Esophagus muscularis mucosa (tissue), 4 donors: ENCODE results near the gene IFI27L2. TPM values are rescaled to one million over a fixed set of nuclear protein-coding genes. Genes with fewer than 3 reads are reported as not detected.
A peak's percentile ranks its signal among the peaks of the same experiment; 100 is the strongest.

Experiments
- DNase-seq: peaks from one replicate; pipeline ENCODE4 v3.0.0-alpha.2; 2017; ENCODE audit errors: extremely low spot score
- H3K27ac ChIP-seq, 4 donors: fragments of 200-600 bp; sonication (generic); replicated peaks in 1 of 4; 1 replicate in 3 of 4; 2 replicates in 1 of 4; pipeline ENCODE4 v1.5.1; 2016 to 2019; ENCODE audit warnings: mild to moderate bottlenecking in 1 of 4
- H3K27me3 ChIP-seq, 4 donors: fragments of 200-600 bp; sonication (generic); one replicate each; pipeline versions ENCODE4 v1.5.1 to v1.6.0; 2016 to 2019
- H3K36me3 ChIP-seq, 4 donors: fragments of 200-600 bp; sonication (generic); one replicate each; pipeline ENCODE4 v1.5.1; 2016 to 2019
- H3K4me1 ChIP-seq, 4 donors: fragments of 200-600 bp; sonication (generic); one replicate each; pipeline ENCODE4 v1.5.1; 2016 to 2019
- H3K4me3 ChIP-seq, 4 donors: fragments of 200-600 bp; sonication (generic); 1 replicate in 2 of 4; 2 replicates in 2 of 4; pipeline ENCODE4 v1.5.1; 2016 to 2019; ENCODE audit warnings: mild to moderate bottlenecking in 4 of 4, moderate library complexity in 1 of 4
- H3K9me3 ChIP-seq, 4 donors: fragments of 200-600 bp; sonication (generic); 1 replicate in 3 of 4; 2 replicates in 1 of 4; pipeline ENCODE4 v1.5.1; 2016 to 2019
- EP300 ChIP-seq: sonication (generic); formaldehyde crosslinking; IDR thresholded peaks from one replicate; pipeline ENCODE4 v1.6.1; 2017; ENCODE audit warnings: antibody characterized with exemption
- POLR2A ChIP-seq: fragments of 450-650 bp; IDR thresholded peaks from one replicate; pipeline ENCODE4 v1.6.1; 2017; ENCODE audit warnings: antibody characterized with exemption, moderate library complexity, mild to moderate bottlenecking, low read depth
- POLR2AphosphoS5 ChIP-seq, 2 donors: sonication (generic); formaldehyde crosslinking; IDR thresholded peaks; one replicate each; pipeline ENCODE4 v1.6.1; 2017; ENCODE audit warnings: antibody characterized with exemption in 2 of 2
- WGBS: methylation state at CpG from one replicate; pipeline ENCODE4 v1.1.5; 2018; 5-methylcytosine and 5-hydroxymethylcytosine counted together
- intact Hi-C: fragments of 100-400 bp; cut with DNase I; formaldehyde crosslinking; loops from one replicate; pipeline ENCODE4 v1.15.1; 2023
- total RNA-seq, 4 donors: library from RNA; depleted of rRNA; stranded (reverse); fragments of >200 nt; gene quantifications; one replicate each; pipeline versions ENCODE4 v1.1.0 to v1.2.1, GENCODE V29; 2016
- TF ChIP-seq, protein P1 (sequence below), 3 experiments: fragments of 200-600 bp in 2 of 3; fragments of 450-650 bp in 1 of 3; sonication (generic) in 2 of 3; IDR thresholded peaks; one replicate each; pipeline ENCODE4 v1.5.1; 2017 to 2019; ENCODE audit warnings: antibody characterized with exemption in 3 of 3, mild to moderate bottlenecking in 2 of 3, moderate library complexity in 1 of 3

The IFI27L2 gene
- total RNA-seq, 4 donors from 2014 or later: 38.8 to 83.9 (median 64.7) TPM

DNA sequence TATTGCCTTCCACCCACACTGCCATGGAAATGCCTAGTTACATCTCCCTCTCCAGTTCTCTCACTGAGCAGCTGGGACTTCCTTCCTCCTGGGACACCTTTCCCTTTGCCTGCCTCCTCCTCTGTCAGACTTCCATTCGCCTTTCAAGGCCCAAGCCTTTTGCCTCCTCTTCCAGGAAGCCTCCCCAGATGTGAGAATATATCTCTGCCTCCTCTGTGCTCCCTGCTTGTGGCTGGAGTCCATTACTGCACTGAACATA, 3.1 kb downstream of the IFI27L2 start:
- WGBS: 89% methylated on average over 1 of the region's 1 CpG
- no peak overlapping the region for H3K4me3 ChIP-seq
- H3K4me1 ChIP-seq: peaks cover 5 to 22% (median 21%) of the 10 kb centered on the region in 4 donors
- DNase-seq: peak; percentile 68
- no peak overlapping the region for H3K27ac ChIP-seq
- intact Hi-C loops: loop anchor here (5.0 kb wide), 1 partner anchor 44 kb away; the partner anchor contains the start of genes DDX24 and IFI27L1
- peaks cover 0 to 10% (median 7%) of the 10 kb centered on the region in 4 donors for H3K36me3 ChIP-seq
- H3K27me3 ChIP-seq: no peaks in the 10 kb centered on the region
- peaks cover 0 to under 1% (median 0%) of the 10 kb centered on the region in 4 donors for H3K9me3 ChIP-seq
- no peak for TF ChIP-seq EP300
- TF ChIP-seq, protein P1, sequence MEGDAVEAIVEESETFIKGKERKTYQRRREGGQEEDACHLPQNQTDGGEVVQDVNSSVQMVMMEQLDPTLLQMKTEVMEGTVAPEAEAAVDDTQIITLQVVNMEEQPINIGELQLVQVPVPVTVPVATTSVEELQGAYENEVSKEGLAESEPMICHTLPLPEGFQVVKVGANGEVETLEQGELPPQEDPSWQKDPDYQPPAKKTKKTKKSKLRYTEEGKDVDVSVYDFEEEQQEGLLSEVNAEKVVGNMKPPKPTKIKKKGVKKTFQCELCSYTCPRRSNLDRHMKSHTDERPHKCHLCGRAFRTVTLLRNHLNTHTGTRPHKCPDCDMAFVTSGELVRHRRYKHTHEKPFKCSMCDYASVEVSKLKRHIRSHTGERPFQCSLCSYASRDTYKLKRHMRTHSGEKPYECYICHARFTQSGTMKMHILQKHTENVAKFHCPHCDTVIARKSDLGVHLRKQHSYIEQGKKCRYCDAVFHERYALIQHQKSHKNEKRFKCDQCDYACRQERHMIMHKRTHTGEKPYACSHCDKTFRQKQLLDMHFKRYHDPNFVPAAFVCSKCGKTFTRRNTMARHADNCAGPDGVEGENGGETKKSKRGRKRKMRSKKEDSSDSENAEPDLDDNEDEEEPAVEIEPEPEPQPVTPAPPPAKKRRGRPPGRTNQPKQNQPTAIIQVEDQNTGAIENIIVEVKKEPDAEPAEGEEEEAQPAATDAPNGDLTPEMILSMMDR (IDR thresholded peaks at IDR 0.05): no peak
- TF ChIP-seq POLR2A: no peak
- TF ChIP-seq POLR2AphosphoS5 (IDR thresholded peaks at IDR 0.05): no peak

DNA sequence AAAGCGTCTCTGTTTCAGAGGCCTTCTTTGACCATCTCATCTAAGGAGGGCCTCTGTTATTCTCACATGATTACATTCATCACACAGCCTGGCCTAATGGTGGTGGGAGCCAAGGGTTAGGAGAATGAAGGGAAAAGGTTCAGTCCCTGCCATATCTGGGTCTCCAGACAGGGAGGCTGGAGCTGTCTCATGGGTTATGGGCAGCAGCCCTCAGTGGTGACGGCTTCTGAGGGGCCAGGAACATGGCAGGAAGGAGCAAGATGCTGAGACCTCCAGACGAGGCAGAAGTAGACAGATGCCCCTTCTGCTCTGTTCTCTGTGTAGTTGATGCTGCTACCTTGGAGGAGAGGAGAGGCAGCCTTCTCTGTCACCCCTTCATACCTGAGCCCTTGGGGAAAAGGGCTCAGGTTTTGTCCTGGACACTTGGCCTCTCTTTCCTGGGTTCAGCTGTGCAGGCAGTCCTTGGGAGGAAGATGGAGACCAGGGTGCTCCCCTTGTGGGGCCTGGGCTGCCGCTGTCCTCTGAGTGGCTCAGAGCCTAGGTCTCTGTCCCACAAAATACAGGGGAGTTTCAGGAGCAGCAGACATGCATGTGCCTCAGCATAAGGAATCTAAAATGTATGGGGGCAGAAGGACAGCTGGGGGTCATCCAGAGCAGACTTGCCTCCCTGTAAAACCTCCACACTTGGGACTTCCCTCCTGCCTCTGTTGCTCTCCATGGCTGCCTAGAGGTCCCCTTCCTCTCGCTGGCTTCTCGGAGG, 3.6 kb downstream of the IFI27L2 start:
- intact Hi-C loops: loop anchor here (5.0 kb wide), 1 partner anchor 44 kb away; the partner anchor contains the start of genes DDX24 and IFI27L1
- 94% methylated on average over 5 of the region's 6 CpGs for WGBS
- Histone ChIP-seq H3K27me3 (no peaks in the 10 kb centered on the region), H3K4me3 (no peak overlapping the region), H3K27ac (no peak overlapping the region), H3K4me1 (peaks cover 5 to 22% (median 21%) of the 10 kb centered on the region in 4 donors), H3K36me3 (peaks cover 0 to 10% (median 7%) of the 10 kb centered on the region in 4 donors), H3K9me3 (peaks cover 0 to 5% (median 3%) of the 10 kb centered on the region in 4 donors)
- DNase-seq: peak; percentile 89
- TF ChIP-seq POLR2A (no peak), POLR2AphosphoS5 (IDR thresholded peaks at IDR 0.05) (no peak), EP300 (no peak)
- TF ChIP-seq, protein P1 (IDR thresholded peaks at IDR 0.05): no peak

DNA sequence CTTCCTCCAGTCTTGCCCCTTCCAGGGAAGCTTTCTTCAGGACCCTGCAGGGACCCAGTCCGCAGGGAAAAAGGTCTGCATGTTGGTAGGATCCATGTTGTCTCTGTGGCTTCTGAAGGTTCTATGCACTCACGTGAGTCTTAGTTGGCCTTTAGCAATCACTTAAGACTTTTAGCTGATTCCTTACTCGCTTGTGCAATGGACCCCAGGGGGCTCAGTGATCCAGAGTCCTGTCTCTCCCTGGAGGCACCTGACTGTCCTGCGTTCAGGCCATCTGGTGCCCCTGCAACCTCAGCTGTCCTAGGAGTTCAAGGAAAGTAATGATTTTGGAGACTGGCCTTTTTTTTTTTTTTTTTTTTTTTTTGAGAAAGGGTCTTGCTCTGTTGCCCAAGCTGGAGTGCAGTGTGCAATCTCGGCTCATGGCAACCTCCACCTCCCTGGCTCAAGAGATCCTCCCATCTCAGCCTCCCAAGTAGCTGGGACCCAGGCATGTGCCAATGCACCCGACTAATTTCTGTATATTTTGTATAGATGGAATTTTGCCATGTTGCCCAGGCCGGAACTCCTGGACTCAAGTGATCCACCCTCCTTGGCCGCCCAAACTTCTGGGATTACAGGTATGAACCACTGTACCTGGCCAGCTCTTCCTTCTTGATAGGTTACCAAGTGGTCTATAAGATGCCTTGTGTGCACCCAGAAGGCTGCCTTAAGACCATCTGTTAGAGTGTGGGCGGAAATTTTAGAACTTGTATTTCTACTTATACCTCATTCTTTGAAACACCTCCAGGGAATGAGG, 4.6 kb downstream of the IFI27L2 start:
- Histone ChIP-seq H3K36me3 (peaks cover 0 to 10% (median 7%) of the 10 kb centered on the region in 4 donors), H3K27ac (no peak overlapping the region), H3K27me3 (no peaks in the 10 kb centered on the region), H3K4me1 (peaks cover 0 to 14% (median 13%) of the 10 kb centered on the region in 4 donors), H3K4me3 (no peak overlapping the region), H3K9me3 (peaks cover 0 to 15% (median 12%) of the 10 kb centered on the region in 4 donors)
- peak; percentile 89 for DNase-seq
- intact Hi-C loops: loop anchor here (5.0 kb wide), 1 partner anchor 42 kb away; the partner anchor contains the start of genes DDX24 and IFI27L1
- no peak for TF ChIP-seq EP300
- no peak for TF ChIP-seq POLR2A
- no peak for TF ChIP-seq POLR2AphosphoS5 (IDR thresholded peaks at IDR 0.05)
- TF ChIP-seq, protein P1 (IDR thresholded peaks at IDR 0.05): no peak
- 91% methylated on average over 9 of the region's 9 CpGs for WGBS

DNA sequence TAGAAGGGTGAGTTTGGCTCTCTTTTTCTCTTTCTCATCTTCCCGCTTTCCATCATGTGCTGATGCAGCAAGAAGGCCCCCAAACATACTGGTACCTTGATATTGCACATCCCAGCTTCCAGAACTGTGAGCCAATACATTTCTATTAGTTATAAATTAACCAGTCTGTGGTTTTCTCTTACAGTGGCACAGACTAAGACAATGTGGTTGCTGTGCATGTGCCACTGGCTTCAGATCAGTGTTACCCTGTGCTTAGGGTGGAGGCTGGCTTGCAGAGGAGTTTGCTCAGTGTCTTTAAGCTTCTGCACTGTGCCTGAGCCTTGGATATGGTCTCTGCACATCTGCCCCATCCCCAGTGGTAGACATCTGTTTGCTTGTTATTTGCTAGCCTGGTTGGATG, 5.5 kb downstream of the IFI27L2 start:
- Histone ChIP-seq H3K9me3 (peaks cover 0 to 23% (median 19%) of the 10 kb centered on the region in 4 donors), H3K27me3 (no peaks in the 10 kb centered on the region), H3K36me3 (peaks cover 0 to 10% (median 7%) of the 10 kb centered on the region in 4 donors), H3K4me3 (no peak overlapping the region), H3K4me1 (peaks cover 0 to 8% (median 6%) of the 10 kb centered on the region in 4 donors), H3K27ac (no peak overlapping the region)
- 95% methylated on average over 1 of the region's 1 CpG for WGBS
- TF ChIP-seq EP300 (no peak), POLR2A (no peak)
- TF ChIP-seq, protein P1 (IDR thresholded peaks at IDR 0.05): no peak
- no peak for DNase-seq
- intact Hi-C loops: no loop called here
